OCI-M2 (cell line): Measurements from ENCODE around the gene EEIG2.

Experiments used
- DNase-seq: peaks from one replicate; lab custom pipeline; 2025; ENCODE audit not compliant: unreplicated experiment; lab: John Stamatoyannopoulos, UW

EEIG2 gene

GRCh38 chr1:108575375-108575774 is 15.5 kb downstream of the EEIG2 start:
- DNase-seq: no peak

- no peak for DNase-seq
These were observed 24.0 kb downstream of the EEIG2 start for GRCh38 chr1:108583757-108584427.

GRCh38 chr1:108584428-108584856 is 24.5 kb downstream of the EEIG2 start:
- DNase-seq: no peak

GRCh38 chr1:108585313-108585712 is 25.4 kb downstream of the EEIG2 start:
- DNase-seq: no peak

GRCh38 chr1:108590441-108590840 is 30.5 kb downstream of the EEIG2 start:
- DNase-seq: no peak

GRCh38 chr1:108590957-108591356 is 31.1 kb downstream of the EEIG2 start:
- DNase-seq: no peak

- no peak for DNase-seq
These were observed 31.6 kb downstream of the EEIG2 start for GRCh38 chr1:108591466-108591865.

GRCh38 chr1:108592030-108592759 is 32.3 kb downstream of the EEIG2 start:
- no peak for DNase-seq

- no peak for DNase-seq
These were observed 33.5 kb downstream of the EEIG2 start for GRCh38 chr1:108593448-108593847.

GRCh38 chr1:108595507-108595906 is 35.6 kb downstream of the EEIG2 start:
- DNase-seq: no peak

- DNase-seq: no peak
These were observed 37.1 kb downstream of the EEIG2 start for GRCh38 chr1:108597041-108597440.

GRCh38 chr1:108598340-108598739 is 38.4 kb downstream of the EEIG2 start:
- DNase-seq: no peak

GRCh38 chr1:108600504-108600903 is 40.6 kb downstream of the EEIG2 start:
- no peak for DNase-seq

- DNase-seq: no peak
These were observed 42.0 kb downstream of the EEIG2 start for GRCh38 chr1:108601708-108602410.

GRCh38 chr1:108605633-108606032 is 45.7 kb downstream of the EEIG2 start:
- no peak for DNase-seq

GRCh38 chr1:108606478-108606877 is 46.6 kb downstream of the EEIG2 start:
- DNase-seq: no peak

GRCh38 chr1:108609483-108610049 is 49.7 kb downstream of the EEIG2 start:
- no peak for DNase-seq
